OCI-LY1 (cell line): ENCODE data around the gene OLIG1.

Experiments used
- H2AFZ ChIP-seq: fragments of 200-600 bp; sonication (generic), shearing (Covaris generic); 2 replicates; pipeline ENCODE4 v1.6.0; 2014; ENCODE audit warnings: antibody characterized with exemption, mild to moderate bottlenecking, low read length
- H3F3A ChIP-seq: fragments of 200-600 bp; sonication (generic), shearing (Covaris generic); 2 replicates; pipeline ENCODE4 v1.6.0; 2014; ENCODE audit warnings: mild to moderate bottlenecking, antibody characterized with exemption, low read length, moderate library complexity; ENCODE audit not compliant: insufficient read depth
- H3K27ac ChIP-seq: fragments of 200-600 bp; sonication (generic); 2 replicates; pipeline ENCODE4 v1.5.1; 2014; ENCODE audit warnings: low read length, mixed run types, mild to moderate bottlenecking, low read depth; ENCODE audit not compliant: poor library complexity, severe bottlenecking
- H3K27me3 ChIP-seq: fragments of 200-600 bp; sonication (generic); 2 replicates; pipeline ENCODE4 v1.6.0; 2014; ENCODE audit warnings: antibody characterized with exemption, mild to moderate bottlenecking, low read length, moderate library complexity; ENCODE audit not compliant: insufficient read depth
- H3K36me3 ChIP-seq: fragments of 200-600 bp; sonication (generic); 2 replicates; pipeline ENCODE4 v1.6.1; 2014; ENCODE audit warnings: mild to moderate bottlenecking, antibody characterized with exemption, low read length, moderate library complexity, mixed read lengths; ENCODE audit not compliant: insufficient read depth
- H3K4me1 ChIP-seq: fragments of 200-600 bp; sonication (generic); 2 replicates; pipeline ENCODE4 v1.5.1; 2014; ENCODE audit warnings: mild to moderate bottlenecking, low read length, moderate library complexity; ENCODE audit not compliant: insufficient read depth, severe bottlenecking
- H3K4me2 ChIP-seq: fragments of 200-600 bp; sonication (generic), shearing (Covaris generic); 2 replicates; pipeline ENCODE4 v1.6.1; 2014; ENCODE audit warnings: low read length
- H3K4me3 ChIP-seq: fragments of 200-600 bp; sonication (generic); 2 replicates; pipeline ENCODE4 v1.5.1; 2014; ENCODE audit warnings: low read length, low read depth, mild to moderate bottlenecking, mixed read lengths; ENCODE audit not compliant: poor library complexity, severe bottlenecking
- H3K79me2 ChIP-seq: fragments of 200-600 bp; shearing (Covaris generic); 2 replicates; pipeline ENCODE4 v1.6.1; 2016; ENCODE audit warnings: mixed run types, low read length, mixed read lengths; ENCODE audit not compliant: insufficient read depth
- H3K9ac ChIP-seq: fragments of 200-600 bp; sonication (generic), shearing (Covaris generic); 2 replicates; pipeline ENCODE4 v1.6.1; 2014; ENCODE audit warnings: mild to moderate bottlenecking, low read length, mixed read lengths
- H3K9me2 ChIP-seq: fragments of 200-600 bp; sonication (generic), shearing (Covaris generic); 2 replicates; pipeline ENCODE4 v1.6.1; 2014; ENCODE audit warnings: low read depth, mild to moderate bottlenecking, low read length, mixed read lengths
- H3K9me3 ChIP-seq: fragments of 200-600 bp; shearing (Covaris generic); 2 replicates; pipeline ENCODE4 v1.6.1; 2014; ENCODE audit warnings: low read length, mixed read lengths
- H4K20me1 ChIP-seq: fragments of 200-600 bp; sonication (generic), shearing (Covaris generic); 2 replicates; pipeline ENCODE4 v1.6.0; 2016; ENCODE audit warnings: mild to moderate bottlenecking, low read length; ENCODE audit not compliant: insufficient read depth
- CTCF ChIP-seq: fragments of 200-600 bp; sonication (generic), shearing (Covaris generic); IDR thresholded peaks from 2 replicates; pipeline ENCODE4 v1.5.1; 2017; ENCODE audit warnings: mild to moderate bottlenecking, antibody characterized with exemption, low read length, moderate library complexity, mixed read lengths
- EZH2 ChIP-seq: fragments of 200-600 bp; sonication (generic), shearing (Covaris generic); IDR thresholded peaks from 2 replicates; pipeline ENCODE4 v1.8.0; 2017; ENCODE audit warnings: borderline replicate concordance, mixed run types, mild to moderate bottlenecking, antibody characterized with exemption, low read length, moderate library complexity, mixed read lengths

The OLIG1 gene

GRCh38 chr21:33089395-33090119, 19.6 kb downstream of the OLIG1 start:
- H3K4me1 ChIP-seq, result no peaks in the 10 kb centered on the region
- no peaks in the 10 kb centered on the region; the same call in 1 of the 2 replicates for H3K27me3 ChIP-seq
- no peak overlapping the region for H3K9ac ChIP-seq
- H3K4me2 ChIP-seq, result no peak overlapping the region
- H3K9me2 ChIP-seq, result no peaks in the 10 kb centered on the region
- no peaks in the 10 kb centered on the region for H3F3A ChIP-seq
- no peaks in the 10 kb centered on the region for H4K20me1 ChIP-seq
- H3K36me3 ChIP-seq, result no peaks in the 10 kb centered on the region
- H2AFZ ChIP-seq, result no peak overlapping the region
- no peak overlapping the region for H3K27ac ChIP-seq
- TF ChIP-seq CTCF, result no peak
- TF ChIP-seq EZH2, result no peak
- H3K4me3 ChIP-seq, result no peak overlapping the region
- H3K9me3 ChIP-seq, result no peaks in the 10 kb centered on the region
- H3K79me2 ChIP-seq, result no peaks in the 10 kb centered on the region

GRCh38 chr21:33096426-33096825, 26.5 kb downstream of the OLIG1 start:
- Histone ChIP-seq H3K79me2 (no peaks in the 10 kb centered on the region), H3K36me3 (no peaks in the 10 kb centered on the region), H3K27me3 (no peaks in the 10 kb centered on the region), H3K9me2 (no peaks in the 10 kb centered on the region), H3K4me1 (no peaks in the 10 kb centered on the region), H2AFZ (no peak overlapping the region), H3K27ac (no peak overlapping the region), H4K20me1 (no peaks in the 10 kb centered on the region), H3K9me3 (no peaks in the 10 kb centered on the region), H3K4me3 (no peak overlapping the region), H3F3A (no peaks in the 10 kb centered on the region), H3K4me2 (no peak overlapping the region), H3K9ac (no peak overlapping the region)
- TF ChIP-seq EZH2, result no peak
- no peak for TF ChIP-seq CTCF

- no peaks in the 10 kb centered on the region for H3K36me3 ChIP-seq
- no peaks in the 10 kb centered on the region for H3K4me1 ChIP-seq
- H3K9ac ChIP-seq, result no peak overlapping the region
- H3K27ac ChIP-seq, result no peak overlapping the region
- H3K4me3 ChIP-seq, result no peak overlapping the region
- TF ChIP-seq EZH2 (no peak), CTCF (no peak)
- H3K4me2 ChIP-seq, result no peak overlapping the region
- no peaks in the 10 kb centered on the region for H3K79me2 ChIP-seq
- no peak overlapping the region for H2AFZ ChIP-seq
- no peaks in the 10 kb centered on the region for H3K9me3 ChIP-seq
- H3F3A ChIP-seq, result no peaks in the 10 kb centered on the region
- no peaks in the 10 kb centered on the region for H3K9me2 ChIP-seq
- no peaks in the 10 kb centered on the region for H3K27me3 ChIP-seq
- no peaks in the 10 kb centered on the region for H4K20me1 ChIP-seq
Measured at GRCh38 chr21:33099131-33099530, 29.2 kb downstream of the OLIG1 start.
